HG02571 (cell line): Measurements from ENCODE around the gene PIGV.
"Not testable (repeated sequence)": the region's sequence is repeated elsewhere in the genome, so short reads cannot be mapped to it uniquely, and the experiment has no call there.

Source experiments
- ATAC-seq: cut with Tn5 transposase; IDR thresholded peaks from one replicate; pipeline ENCODE4 v1.9.1; 2021; ENCODE audit warnings: mild to moderate bottlenecking, moderate library complexity; ENCODE audit not compliant: unreplicated experiment

PIGV gene

GRCh38 chr1:26831546-26832248, 43.9 kb downstream of the PIGV start:
- ATAC-seq = no peak

DNA sequence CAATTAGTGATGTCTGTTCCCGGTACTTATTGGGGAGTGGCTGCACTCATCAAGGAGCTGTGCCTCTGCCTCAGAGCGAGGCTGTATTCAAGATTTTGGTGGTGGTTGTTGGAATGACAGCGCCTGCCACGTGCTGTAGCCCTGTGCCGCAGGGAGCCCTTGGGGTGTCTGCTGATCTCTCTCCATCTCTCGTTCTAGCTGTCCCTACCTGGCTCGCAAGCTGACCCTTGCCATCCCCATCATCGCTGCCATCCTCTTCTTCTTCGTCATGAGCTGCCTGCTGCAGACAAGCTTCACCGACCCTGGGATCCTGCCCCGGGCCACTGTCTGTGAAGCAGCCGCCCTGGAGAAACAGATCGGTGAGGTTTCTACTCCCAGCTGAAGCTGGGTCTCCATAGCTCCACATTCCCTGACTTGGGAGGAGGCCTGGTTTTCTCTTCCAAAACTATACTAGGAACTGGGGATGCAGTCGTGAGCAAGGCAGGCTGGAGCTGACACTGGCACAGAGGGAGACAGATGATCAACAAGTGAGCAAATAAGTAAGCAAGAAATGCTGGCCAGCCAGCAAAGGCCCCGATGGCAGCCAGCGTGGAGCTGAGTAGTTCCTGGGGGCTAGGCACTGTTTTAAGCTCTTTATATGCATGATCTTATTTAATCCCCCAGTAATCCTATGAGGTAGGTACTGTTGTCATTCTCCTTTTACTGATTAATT, 44.7 kb downstream of the PIGV start:
- ATAC-seq = no peak

- peak; percentile 77 for ATAC-seq
These were observed 46.0 kb downstream of the PIGV start for GRCh38 chr1:26833432-26834405.

GRCh38 chr1:26837665-26838064, 49.9 kb downstream of the PIGV start:
- ATAC-seq = not testable (repeated sequence)

DNA sequence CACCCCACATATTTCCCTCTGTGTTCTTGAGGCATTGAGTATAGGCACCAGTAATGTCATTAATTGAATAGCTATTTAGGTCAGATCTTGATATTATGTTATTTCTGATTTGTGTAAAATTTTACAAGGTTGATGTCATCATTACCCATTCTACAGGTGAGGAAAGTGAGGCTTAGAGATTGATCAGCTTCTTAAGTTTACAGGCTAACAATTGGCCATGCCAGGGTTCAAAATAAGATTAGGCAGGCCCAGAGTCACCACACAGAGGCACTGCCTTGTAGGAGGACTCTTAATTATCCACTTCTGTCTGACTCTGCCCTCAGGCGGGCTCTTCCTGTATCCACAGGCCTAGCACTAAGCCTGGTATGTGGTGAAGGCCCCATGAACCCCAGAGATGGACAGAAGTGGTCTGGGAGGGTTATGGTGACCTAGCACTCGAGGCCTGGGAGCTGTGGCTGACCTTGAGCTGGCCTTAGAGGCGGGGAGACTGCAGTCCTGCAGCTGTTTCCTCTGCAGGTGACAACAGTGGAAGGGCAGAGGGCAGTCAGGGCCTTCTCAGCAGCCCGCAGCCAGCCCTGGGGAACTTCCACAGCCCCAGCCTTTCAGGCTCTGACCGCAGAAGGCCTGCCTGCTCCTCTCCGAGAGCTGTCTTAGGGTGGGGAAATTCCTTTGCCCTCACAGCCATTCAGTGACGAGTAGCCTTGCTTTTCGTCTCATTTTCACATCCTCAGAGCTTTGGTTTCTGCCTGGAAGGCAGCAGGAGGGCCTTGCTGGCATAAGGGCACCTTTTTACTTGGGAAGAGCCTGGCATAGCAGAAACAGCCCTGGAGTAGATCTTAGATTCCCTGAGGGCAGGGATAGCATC, 51.0 kb downstream of the PIGV start:
- ATAC-seq = peak; percentile 93

DNA sequence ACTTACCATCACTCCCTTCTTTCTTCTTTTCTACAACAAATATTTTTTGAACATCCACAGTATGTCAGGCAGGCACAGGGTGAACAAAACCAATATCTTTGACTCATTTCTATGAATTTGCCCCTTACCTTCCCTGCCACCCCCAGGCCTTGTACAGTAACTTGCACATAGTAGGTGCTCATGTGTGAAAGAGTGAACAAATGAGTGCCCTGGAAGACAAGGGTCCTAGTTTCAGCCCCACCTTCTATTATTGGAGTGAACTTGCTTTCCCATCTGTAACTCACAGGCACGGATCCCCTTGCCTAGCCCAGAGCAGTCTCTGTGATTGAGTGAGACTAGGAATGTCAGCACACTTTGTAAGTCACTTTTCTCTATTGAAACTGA, 51.6 kb downstream of the PIGV start:
- ATAC-seq = no peak

- no peak for ATAC-seq
These were observed 52.0 kb downstream of the PIGV start for GRCh38 chr1:26839779-26840178.

GRCh38 chr1:26844424-26845196, 56.9 kb downstream of the PIGV start:
- no peak for ATAC-seq

DNA sequence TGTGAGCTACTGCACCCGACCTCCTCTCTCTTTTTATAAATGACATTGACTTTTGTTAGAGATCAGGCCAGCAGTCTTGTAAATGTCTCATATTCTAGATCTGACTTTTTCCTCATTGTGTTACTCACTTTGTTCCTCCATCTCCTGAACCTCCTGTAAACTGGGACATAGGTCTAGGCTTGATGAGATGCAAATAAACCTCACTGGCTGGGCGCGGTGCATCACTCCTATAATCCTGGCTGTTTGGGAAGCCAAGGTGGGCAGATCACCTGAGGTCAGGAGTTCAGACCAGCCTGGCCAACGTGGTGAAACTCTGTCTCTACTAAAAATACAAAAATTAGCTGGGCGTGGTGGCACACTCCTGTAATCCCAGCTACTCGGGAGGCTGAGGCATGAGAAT, 60.1 kb downstream of the PIGV start:
- not testable (repeated sequence) for ATAC-seq
